Measurements from ENCODE around the gene CDK5. TPM values are rescaled to one million over a fixed set of nuclear protein-coding genes. Genes with fewer than 3 reads are reported as not detected.

The CDK5 gene
- polyA plus RNA-seq, 1 donor (not counting 4 experiments of a cell fraction or from before 2014, with no cell fraction given), result 19.3 TPM

DNA sequence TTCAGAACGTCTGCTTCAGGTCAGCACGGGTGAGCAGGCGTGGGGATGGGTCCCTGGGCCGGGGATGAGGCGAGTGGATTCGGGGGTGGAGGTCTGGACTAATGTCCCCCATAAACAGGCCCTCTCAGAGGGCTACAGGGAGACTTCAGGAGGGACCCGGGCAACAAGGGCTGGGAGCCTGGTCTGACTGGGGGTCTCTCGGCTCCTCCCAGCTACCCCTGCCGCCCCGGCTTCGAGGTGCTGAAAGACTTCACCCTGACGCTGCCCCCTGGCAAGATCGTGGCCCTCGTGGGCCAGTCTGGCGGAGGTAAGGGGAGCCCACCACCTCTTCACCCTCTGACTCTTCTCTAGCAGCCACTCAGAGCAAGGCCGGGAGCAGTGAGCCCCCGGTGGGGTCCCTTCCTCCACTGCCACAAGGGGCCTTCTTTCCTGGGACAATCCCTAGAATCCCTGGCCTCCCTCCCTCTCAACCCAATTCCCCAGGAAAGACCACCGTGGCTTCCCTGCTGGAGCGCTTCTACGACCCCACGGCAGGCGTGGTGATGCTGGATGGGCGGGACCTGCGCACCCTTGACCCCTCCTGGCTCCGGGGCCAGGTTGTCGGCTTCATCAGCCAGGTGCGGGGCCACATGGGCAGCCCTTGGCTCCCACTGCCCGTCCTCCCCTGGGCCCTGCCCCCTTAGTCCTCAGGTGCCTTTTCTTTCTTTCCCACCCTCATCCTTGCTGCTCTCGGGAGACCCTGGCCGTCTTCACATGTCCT is 16.9 kb downstream of the CDK5 start:
- H3K4me3 ChIP-seq (ENCODE audit: control insufficient read depth in 2 of 3, extremely low read depth in 1 of 3, insufficient read depth in 2 of 3, low read depth in 1 of 3, low read length in 3 of 3), result no peak overlapping the region
- H3K36me3 ChIP-seq (ENCODE audit: control insufficient read depth in 2 of 2, extremely low read depth in 1 of 2, insufficient read depth in 2 of 2, low read length in 2 of 2), result peaks cover 16 to 32% of the 10 kb centered on the region in 2 experiments
- H4K20me1 ChIP-seq (ENCODE audit: control insufficient read depth, extremely low read depth, insufficient read depth, low read length), result no peaks in the 10 kb centered on the region
- dilution Hi-C loops (cut with MboI; ENCODE audit: extremely low pct_ligation_motif_present, low sequenced_read_pairs), result no loop called here
- no peak for FAIRE-seq
- H3K27me3 ChIP-seq (ENCODE audit: control insufficient read depth, extremely low read depth, insufficient read depth, low read length), result no peaks in the 10 kb centered on the region
- no peaks in the 10 kb centered on the region for H3K9me1 ChIP-seq (ENCODE audit: control insufficient read depth, extremely low read depth, insufficient read depth, low read length)
- H3K9ac ChIP-seq (ENCODE audit: control insufficient read depth, extremely low read depth, insufficient read depth, low read length), result no peak overlapping the region
- H2AFZ ChIP-seq (ENCODE audit: control insufficient read depth, low read length), result no peak overlapping the region
- no peak for DNase-seq (ENCODE audit: low read depth, low spot score)
- TF ChIP-seq, protein P1, sequence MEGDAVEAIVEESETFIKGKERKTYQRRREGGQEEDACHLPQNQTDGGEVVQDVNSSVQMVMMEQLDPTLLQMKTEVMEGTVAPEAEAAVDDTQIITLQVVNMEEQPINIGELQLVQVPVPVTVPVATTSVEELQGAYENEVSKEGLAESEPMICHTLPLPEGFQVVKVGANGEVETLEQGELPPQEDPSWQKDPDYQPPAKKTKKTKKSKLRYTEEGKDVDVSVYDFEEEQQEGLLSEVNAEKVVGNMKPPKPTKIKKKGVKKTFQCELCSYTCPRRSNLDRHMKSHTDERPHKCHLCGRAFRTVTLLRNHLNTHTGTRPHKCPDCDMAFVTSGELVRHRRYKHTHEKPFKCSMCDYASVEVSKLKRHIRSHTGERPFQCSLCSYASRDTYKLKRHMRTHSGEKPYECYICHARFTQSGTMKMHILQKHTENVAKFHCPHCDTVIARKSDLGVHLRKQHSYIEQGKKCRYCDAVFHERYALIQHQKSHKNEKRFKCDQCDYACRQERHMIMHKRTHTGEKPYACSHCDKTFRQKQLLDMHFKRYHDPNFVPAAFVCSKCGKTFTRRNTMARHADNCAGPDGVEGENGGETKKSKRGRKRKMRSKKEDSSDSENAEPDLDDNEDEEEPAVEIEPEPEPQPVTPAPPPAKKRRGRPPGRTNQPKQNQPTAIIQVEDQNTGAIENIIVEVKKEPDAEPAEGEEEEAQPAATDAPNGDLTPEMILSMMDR (optimal IDR thresholded peaks at IDR 0.05 in 1 of 3, IDR thresholded peaks at IDR 0.05 in 1 of 3, conservative IDR thresholded peaks at IDR 0.05 in 1 of 3; ENCODE audit: extremely low read depth in 1 of 3, insufficient read depth in 2 of 3, low read length in 3 of 3), result no peak
- TF ChIP-seq EZH2 (IDR thresholded peaks at IDR 0.05; ENCODE audit: low read length), result no peak
- H3K27ac ChIP-seq (ENCODE audit: control insufficient read depth, insufficient read depth, low read length), result no peak overlapping the region
- peaks cover 8% of the 10 kb centered on the region for H3K4me1 ChIP-seq (ENCODE audit: control insufficient read depth, extremely low read depth, insufficient read depth, low read length)
- H3K9me3 ChIP-seq (ENCODE audit: control insufficient read depth, low read depth, low read length), result no peaks in the 10 kb centered on the region
- no peak overlapping the region for H3K4me2 ChIP-seq (ENCODE audit: control insufficient read depth, extremely low read depth, insufficient read depth, low read depth, low read length)
- no peaks in the 10 kb centered on the region for H3K79me2 ChIP-seq (ENCODE audit: control insufficient read depth, insufficient read depth, low read length)

DNA sequence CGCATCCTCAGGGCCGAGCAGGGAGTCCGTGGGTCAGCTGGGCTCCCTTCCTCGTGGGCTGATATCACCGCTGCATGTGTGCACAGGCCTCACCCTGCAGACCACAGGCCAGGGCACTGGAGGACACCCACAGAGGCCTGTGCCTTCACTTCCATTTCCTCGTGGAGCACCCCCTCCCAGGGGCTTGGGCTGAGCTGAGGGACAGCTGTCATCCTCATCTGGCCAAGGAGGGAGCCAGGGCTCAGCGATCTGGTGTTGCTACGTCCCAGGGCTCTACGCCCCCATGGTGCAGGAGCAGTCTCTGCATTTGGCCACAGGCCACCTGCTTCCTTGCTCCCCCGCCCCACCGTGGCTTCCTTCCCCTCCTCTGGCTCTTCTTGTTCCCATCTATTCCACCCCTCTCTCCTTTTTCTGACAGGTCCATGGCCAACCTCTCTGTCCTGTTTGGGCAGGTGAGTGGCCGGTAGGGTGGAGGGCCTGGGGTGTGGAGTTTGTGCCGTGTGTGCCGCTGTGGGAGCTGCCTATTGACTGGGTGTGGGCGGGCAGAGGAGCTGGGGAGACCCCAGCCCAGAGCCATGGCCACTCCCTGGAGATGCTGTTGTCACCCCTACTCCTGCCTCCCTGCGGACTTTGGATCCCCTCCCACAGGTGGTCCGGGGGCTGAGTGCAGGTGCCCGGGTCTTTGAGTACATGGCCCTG is 17.7 kb downstream of the CDK5 start:
- DNase-seq (ENCODE audit: low read depth, low spot score) (no peak), FAIRE-seq (no peak)
- H3K9me3 ChIP-seq (ENCODE audit: control insufficient read depth, low read depth, low read length), result no peaks in the 10 kb centered on the region
- peaks cover 22 to 33% of the 10 kb centered on the region in 2 experiments for H3K36me3 ChIP-seq (ENCODE audit: control insufficient read depth in 2 of 2, extremely low read depth in 1 of 2, insufficient read depth in 2 of 2, low read length in 2 of 2)
- dilution Hi-C loops (cut with MboI; ENCODE audit: extremely low pct_ligation_motif_present, low sequenced_read_pairs), result no loop called here
- no peak overlapping the region for H3K4me2 ChIP-seq (ENCODE audit: control insufficient read depth, extremely low read depth, insufficient read depth, low read depth, low read length)
- no peak overlapping the region for H3K9ac ChIP-seq (ENCODE audit: control insufficient read depth, extremely low read depth, insufficient read depth, low read length)
- H3K4me3 ChIP-seq (ENCODE audit: control insufficient read depth in 2 of 3, extremely low read depth in 1 of 3, insufficient read depth in 2 of 3, low read depth in 1 of 3, low read length in 3 of 3), result no peak overlapping the region
- H3K79me2 ChIP-seq (ENCODE audit: control insufficient read depth, insufficient read depth, low read length), result no peaks in the 10 kb centered on the region
- no peak overlapping the region for H3K27ac ChIP-seq (ENCODE audit: control insufficient read depth, insufficient read depth, low read length)
- no peaks in the 10 kb centered on the region for H4K20me1 ChIP-seq (ENCODE audit: control insufficient read depth, extremely low read depth, insufficient read depth, low read length)
- H2AFZ ChIP-seq (ENCODE audit: control insufficient read depth, low read length), result no peak overlapping the region
- peaks cover 8% of the 10 kb centered on the region for H3K4me1 ChIP-seq (ENCODE audit: control insufficient read depth, extremely low read depth, insufficient read depth, low read length)
- H3K9me1 ChIP-seq (ENCODE audit: control insufficient read depth, extremely low read depth, insufficient read depth, low read length), result no peaks in the 10 kb centered on the region
- H3K27me3 ChIP-seq (ENCODE audit: control insufficient read depth, extremely low read depth, insufficient read depth, low read length), result no peaks in the 10 kb centered on the region
- TF ChIP-seq EZH2 (IDR thresholded peaks at IDR 0.05; ENCODE audit: low read length), result no peak
- TF ChIP-seq, protein P1 (optimal IDR thresholded peaks at IDR 0.05 in 1 of 3, IDR thresholded peaks at IDR 0.05 in 1 of 3, conservative IDR thresholded peaks at IDR 0.05 in 1 of 3; ENCODE audit: extremely low read depth in 1 of 3, insufficient read depth in 2 of 3, low read length in 3 of 3), result no peak

Measured in keratinocyte (primary cell).